ENCODE data around the gene PVALB.

Gene PVALB

DNA sequence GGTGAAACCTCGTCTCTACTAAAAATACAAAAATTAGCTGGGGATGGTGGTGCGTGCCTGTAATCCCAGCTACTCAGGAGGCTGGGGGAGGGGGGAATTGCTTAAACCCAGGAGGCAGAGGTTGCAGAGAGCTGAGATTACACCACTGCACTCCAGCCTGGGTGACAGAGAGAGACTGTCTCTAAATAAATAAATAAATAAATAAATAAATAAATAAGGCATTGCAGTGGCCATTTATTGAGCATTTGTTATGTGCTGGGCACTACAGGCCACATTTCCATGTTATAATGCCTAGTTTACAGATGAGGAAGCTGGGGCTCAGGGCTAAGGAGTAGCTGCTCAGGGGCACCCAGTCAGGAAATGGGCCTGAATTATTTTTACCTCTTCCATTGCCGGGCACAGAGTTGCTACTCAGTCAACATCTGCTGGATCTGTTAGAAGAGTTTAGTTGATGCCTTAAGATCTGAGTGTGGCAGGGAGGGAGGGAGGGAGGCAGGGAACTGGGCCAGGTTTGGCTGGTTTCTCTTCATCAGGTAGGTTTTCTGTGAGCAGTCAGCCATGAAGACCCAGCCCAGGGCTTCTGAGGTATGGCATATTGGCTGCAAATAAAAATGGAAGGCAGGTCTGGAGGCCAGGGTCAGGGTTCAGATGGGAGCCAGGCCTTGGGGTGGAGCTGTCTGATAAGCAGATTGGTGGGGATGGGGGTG, 5.6 kb downstream of the PVALB start:
- Histone ChIP-seq H3K4me3 (ENCODE audit: low read length) (no peak overlapping the region), H3K4me2 (ENCODE audit: low read depth, low read length) (no peak overlapping the region), H3K27ac (ENCODE audit: low read length) (no peak overlapping the region), H3K27me3 (replicated peaks; ENCODE audit: insufficient read depth, low read length) (peaks cover 25% of the 10 kb centered on the region), H4K20me1 (ENCODE audit: insufficient read depth, low read length) (no peaks in the 10 kb centered on the region), H2AFZ (ENCODE audit: low read length) (no peak overlapping the region), H3K9ac (ENCODE audit: low read length) (no peak overlapping the region), H3K4me1 (ENCODE audit: low read length) (peaks cover 5% of the 10 kb centered on the region; the same call in 1 of the 2 replicates), H3K9me2 (replicated peaks; ENCODE audit: insufficient read depth, low read length) (no peaks in the 10 kb centered on the region), H3K9me3 (replicated peaks; ENCODE audit: insufficient read depth, low read length) (no peaks in the 10 kb centered on the region), H3K79me2 (ENCODE audit: low read length) (no peaks in the 10 kb centered on the region), H3F3A (ENCODE audit: insufficient read depth, low read length) (0 out of 2 replicates have a peak, but pooled peaks cover 5% of the 10 kb centered on the region), H3K36me3 (replicated peaks; ENCODE audit: insufficient read depth, low read length) (no peaks in the 10 kb centered on the region)
- DNase-seq = no peak
- TF ChIP-seq EZH2 (optimal IDR thresholded peaks at IDR 0.05; ENCODE audit: low read depth, low read length) (no peak), CTCF (IDR thresholded peaks at IDR 0.05; ENCODE audit: low read length) (no peak), EZH2phosphoT487 (IDR thresholded peaks at IDR 0.05; ENCODE audit: low read length) (no peak)

GRCh38 chr22:36809351-36809750, 7.5 kb downstream of the PVALB start:
- peaks cover 5% of the 10 kb centered on the region; the same call in 1 of the 2 replicates for H3K4me1 ChIP-seq (ENCODE audit: low read length)
- H3K27me3 ChIP-seq (replicated peaks; ENCODE audit: insufficient read depth, low read length) = peaks cover 20% of the 10 kb centered on the region
- no peak for DNase-seq
- no peak overlapping the region for H3K9ac ChIP-seq (ENCODE audit: low read length)
- no peaks in the 10 kb centered on the region for H3K9me2 ChIP-seq (replicated peaks; ENCODE audit: insufficient read depth, low read length)
- no peaks in the 10 kb centered on the region for H3K9me3 ChIP-seq (replicated peaks; ENCODE audit: insufficient read depth, low read length)
- H3K36me3 ChIP-seq (replicated peaks; ENCODE audit: insufficient read depth, low read length) = no peaks in the 10 kb centered on the region
- H3K4me2 ChIP-seq (ENCODE audit: low read depth, low read length) = no peak overlapping the region
- H3K4me3 ChIP-seq (ENCODE audit: low read length) = no peak overlapping the region
- no peaks in the 10 kb centered on the region for H3K79me2 ChIP-seq (ENCODE audit: low read length)
- no peak for TF ChIP-seq CTCF (IDR thresholded peaks at IDR 0.05; ENCODE audit: low read length)
- TF ChIP-seq EZH2phosphoT487 (IDR thresholded peaks at IDR 0.05; ENCODE audit: low read length) = no peak
- TF ChIP-seq EZH2 (optimal IDR thresholded peaks at IDR 0.05; ENCODE audit: low read depth, low read length) = no peak
- no peaks in the 10 kb centered on the region for H4K20me1 ChIP-seq (ENCODE audit: insufficient read depth, low read length)
- H2AFZ ChIP-seq (ENCODE audit: low read length) = no peak overlapping the region
- H3K27ac ChIP-seq (ENCODE audit: low read length) = no peak overlapping the region
- H3F3A ChIP-seq (ENCODE audit: insufficient read depth, low read length) = 0 out of 2 replicates have a peak, but pooled peaks cover 5% of the 10 kb centered on the region

- Histone ChIP-seq H3K4me3 (ENCODE audit: low read length) (no peak overlapping the region), H3K27me3 (replicated peaks; ENCODE audit: insufficient read depth, low read length) (peaks cover 23% of the 10 kb centered on the region), H3K9me2 (replicated peaks; ENCODE audit: insufficient read depth, low read length) (no peaks in the 10 kb centered on the region), H3K27ac (ENCODE audit: low read length) (peak overlapping the region; percentile 28; the same call in 1 of the 2 replicates), H3K4me2 (ENCODE audit: low read depth, low read length) (no peak overlapping the region), H3K4me1 (ENCODE audit: low read length) (peaks cover 5% of the 10 kb centered on the region; the same call in 1 of the 2 replicates), H3K9ac (ENCODE audit: low read length) (no peak overlapping the region), H2AFZ (ENCODE audit: low read length) (no peak overlapping the region), H3K36me3 (replicated peaks; ENCODE audit: insufficient read depth, low read length) (no peaks in the 10 kb centered on the region), H3K79me2 (ENCODE audit: low read length) (no peaks in the 10 kb centered on the region), H3F3A (ENCODE audit: insufficient read depth, low read length) (0 out of 2 replicates have a peak, but pooled peaks cover 5% of the 10 kb centered on the region), H4K20me1 (ENCODE audit: insufficient read depth, low read length) (no peaks in the 10 kb centered on the region), H3K9me3 (replicated peaks; ENCODE audit: insufficient read depth, low read length) (no peaks in the 10 kb centered on the region)
- peak; percentile 67 for DNase-seq
- TF ChIP-seq EZH2phosphoT487 (IDR thresholded peaks at IDR 0.05; ENCODE audit: low read length) (no peak), EZH2 (optimal IDR thresholded peaks at IDR 0.05; ENCODE audit: low read depth, low read length) (no peak), CTCF (IDR thresholded peaks at IDR 0.05; ENCODE audit: low read length) (no peak)
Observed at GRCh38 chr22:36808721-36809344, 8.0 kb downstream of the PVALB start.
